GM13977 (cell line): ENCODE results near the gene SFMBT2.

ENCODE experiments used
- DNase-seq: peaks from one replicate; pipeline ENCODE4 v3.0.0; 2012; ENCODE audit warnings: low spot score
- in situ Hi-C: fragments of 300-500 bp; cut with MboI; formaldehyde crosslinking; loops from one replicate; pipeline ENCODE4 v1.12.0; 2022; ENCODE audit warnings: low sequenced_read_pairs, low pct_unique_long_range_greater_than_20kb, mixed read lengths, inconsistent platforms; ENCODE audit not compliant: unreplicated experiment
- TF ChIP-seq, protein P1 (sequence below): IDR thresholded peaks from 2 replicates; pipeline ENCODE4 v1.5.1; 2012; ENCODE audit warnings: mild to moderate bottlenecking, control low read depth; ENCODE audit not compliant: insufficient read depth; ENCODE audit errors: extremely low read depth, missing control alignments

Gene SFMBT2

GRCh38 chr10:7363700-7364099 lies 47.1 kb downstream of the SFMBT2 start:
- TF ChIP-seq, protein P1, sequence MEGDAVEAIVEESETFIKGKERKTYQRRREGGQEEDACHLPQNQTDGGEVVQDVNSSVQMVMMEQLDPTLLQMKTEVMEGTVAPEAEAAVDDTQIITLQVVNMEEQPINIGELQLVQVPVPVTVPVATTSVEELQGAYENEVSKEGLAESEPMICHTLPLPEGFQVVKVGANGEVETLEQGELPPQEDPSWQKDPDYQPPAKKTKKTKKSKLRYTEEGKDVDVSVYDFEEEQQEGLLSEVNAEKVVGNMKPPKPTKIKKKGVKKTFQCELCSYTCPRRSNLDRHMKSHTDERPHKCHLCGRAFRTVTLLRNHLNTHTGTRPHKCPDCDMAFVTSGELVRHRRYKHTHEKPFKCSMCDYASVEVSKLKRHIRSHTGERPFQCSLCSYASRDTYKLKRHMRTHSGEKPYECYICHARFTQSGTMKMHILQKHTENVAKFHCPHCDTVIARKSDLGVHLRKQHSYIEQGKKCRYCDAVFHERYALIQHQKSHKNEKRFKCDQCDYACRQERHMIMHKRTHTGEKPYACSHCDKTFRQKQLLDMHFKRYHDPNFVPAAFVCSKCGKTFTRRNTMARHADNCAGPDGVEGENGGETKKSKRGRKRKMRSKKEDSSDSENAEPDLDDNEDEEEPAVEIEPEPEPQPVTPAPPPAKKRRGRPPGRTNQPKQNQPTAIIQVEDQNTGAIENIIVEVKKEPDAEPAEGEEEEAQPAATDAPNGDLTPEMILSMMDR: no peak
- in situ Hi-C loops: no loop called here
- DNase-seq: no peak

DNA sequence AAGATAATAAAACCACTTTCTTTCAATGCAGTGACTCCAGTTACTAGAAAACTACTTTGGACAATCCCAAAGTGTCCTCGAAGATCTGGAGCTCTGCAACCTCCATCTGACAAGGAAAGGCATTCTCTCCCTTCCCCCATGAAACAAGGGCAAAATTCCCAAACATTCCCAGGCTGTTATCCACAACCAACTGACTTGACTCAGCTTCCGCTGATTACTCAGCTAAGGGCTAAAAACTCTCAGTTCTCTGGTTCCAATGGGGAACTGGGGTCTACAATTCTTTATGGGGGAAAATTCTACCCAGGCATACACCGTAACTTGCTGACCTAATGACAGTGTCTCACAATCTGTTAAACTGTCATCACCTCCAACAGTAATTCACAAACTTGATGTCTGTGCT lies 48.4 kb downstream of the SFMBT2 start:
- in situ Hi-C loops: no loop called here
- DNase-seq: no peak
- TF ChIP-seq, protein P1: no peak

DNA sequence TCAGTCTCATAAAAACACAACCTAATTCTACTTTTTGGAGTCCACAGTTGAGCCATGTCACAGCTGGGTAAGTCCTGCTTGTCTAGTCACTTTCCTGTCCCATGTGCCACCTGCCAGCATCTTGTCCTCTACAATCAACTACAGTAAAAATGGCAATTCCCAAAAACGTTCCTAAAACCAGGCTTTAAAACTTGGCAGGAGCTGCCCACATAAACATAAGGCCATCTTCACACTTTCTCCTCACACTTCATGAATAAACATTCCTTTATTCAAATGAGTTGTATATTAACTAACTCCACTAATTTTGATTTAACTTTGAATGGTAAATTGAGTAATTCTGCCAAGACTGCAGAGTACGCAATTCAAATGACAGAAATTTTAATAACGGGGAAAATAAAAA lies 49.5 kb downstream of the SFMBT2 start:
- in situ Hi-C loops: no loop called here
- no peak for DNase-seq
- TF ChIP-seq, protein P1: no peak

- TF ChIP-seq, protein P1: no peak
- in situ Hi-C loops: no loop called here
- no peak for DNase-seq
These were observed 50.9 kb downstream of the SFMBT2 start for GRCh38 chr10:7359954-7360353.

GRCh38 chr10:7359356-7359755 lies 51.5 kb downstream of the SFMBT2 start:
- no peak for DNase-seq
- in situ Hi-C loops: no loop called here
- TF ChIP-seq, protein P1: no peak

- DNase-seq: no peak
- TF ChIP-seq, protein P1: no peak
- in situ Hi-C loops: no loop called here
These were observed 53.6 kb downstream of the SFMBT2 start for GRCh38 chr10:7357193-7357592.
